Fibroblast of the aortic adventitia (primary cell): ENCODE results near the gene BCL2L12. TPM values are rescaled to one million over a fixed set of nuclear protein-coding genes. Genes with fewer than 3 reads are reported as not detected.

Source experiments
- DNase-seq: peaks from one replicate; pipeline ENCODE4 v3.0.0-alpha.2; 2010; ENCODE audit warnings: low read depth
- H3K4me3 ChIP-seq: 2 replicates; pipeline ENCODE4 v1.5.1; 2011; ENCODE audit warnings: low read depth, mild to moderate bottlenecking, control low read depth, low read length, moderate library complexity
- total RNA-seq: library from RNA; depleted of rRNA; stranded (reverse); fragments of >200 nt; gene quantifications from 2 replicates; pipeline ENCODE4 v1.2.3, GENCODE V29; 2012; ENCODE audit warnings: low replicate concordance
- TF ChIP-seq, protein P1 (sequence below): IDR thresholded peaks from 2 replicates; pipeline ENCODE4 v1.5.1; 2011; ENCODE audit warnings: mild to moderate bottlenecking, low read length, control low read depth, inconsistent platforms; ENCODE audit not compliant: insufficient read depth

The BCL2L12 gene
- total RNA-seq, 1 donor = 6.1 TPM

DNA sequence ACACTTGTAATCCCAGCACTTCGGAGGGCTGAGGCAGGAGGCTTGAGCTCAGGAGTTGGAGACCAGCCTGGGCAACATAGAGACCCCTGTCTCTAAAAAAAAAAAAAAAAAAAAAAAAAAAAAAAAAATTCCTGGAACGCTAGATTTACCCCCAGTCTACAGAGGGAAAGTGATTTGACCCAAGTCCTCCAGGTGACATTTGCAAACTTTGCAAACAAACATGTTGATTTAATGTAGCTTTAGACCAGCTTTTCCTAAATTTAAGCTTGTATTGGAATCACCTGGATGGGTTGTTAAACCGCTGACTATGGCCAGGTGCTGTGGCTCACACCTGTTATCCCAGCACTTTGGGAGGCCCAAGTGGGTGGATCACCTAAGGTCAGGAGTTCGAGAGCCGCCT, 33.6 kb downstream of the BCL2L12 start:
- TF ChIP-seq, protein P1, sequence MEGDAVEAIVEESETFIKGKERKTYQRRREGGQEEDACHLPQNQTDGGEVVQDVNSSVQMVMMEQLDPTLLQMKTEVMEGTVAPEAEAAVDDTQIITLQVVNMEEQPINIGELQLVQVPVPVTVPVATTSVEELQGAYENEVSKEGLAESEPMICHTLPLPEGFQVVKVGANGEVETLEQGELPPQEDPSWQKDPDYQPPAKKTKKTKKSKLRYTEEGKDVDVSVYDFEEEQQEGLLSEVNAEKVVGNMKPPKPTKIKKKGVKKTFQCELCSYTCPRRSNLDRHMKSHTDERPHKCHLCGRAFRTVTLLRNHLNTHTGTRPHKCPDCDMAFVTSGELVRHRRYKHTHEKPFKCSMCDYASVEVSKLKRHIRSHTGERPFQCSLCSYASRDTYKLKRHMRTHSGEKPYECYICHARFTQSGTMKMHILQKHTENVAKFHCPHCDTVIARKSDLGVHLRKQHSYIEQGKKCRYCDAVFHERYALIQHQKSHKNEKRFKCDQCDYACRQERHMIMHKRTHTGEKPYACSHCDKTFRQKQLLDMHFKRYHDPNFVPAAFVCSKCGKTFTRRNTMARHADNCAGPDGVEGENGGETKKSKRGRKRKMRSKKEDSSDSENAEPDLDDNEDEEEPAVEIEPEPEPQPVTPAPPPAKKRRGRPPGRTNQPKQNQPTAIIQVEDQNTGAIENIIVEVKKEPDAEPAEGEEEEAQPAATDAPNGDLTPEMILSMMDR = no peak
- no peak overlapping the region for H3K4me3 ChIP-seq
- DNase-seq = no peak

DNA sequence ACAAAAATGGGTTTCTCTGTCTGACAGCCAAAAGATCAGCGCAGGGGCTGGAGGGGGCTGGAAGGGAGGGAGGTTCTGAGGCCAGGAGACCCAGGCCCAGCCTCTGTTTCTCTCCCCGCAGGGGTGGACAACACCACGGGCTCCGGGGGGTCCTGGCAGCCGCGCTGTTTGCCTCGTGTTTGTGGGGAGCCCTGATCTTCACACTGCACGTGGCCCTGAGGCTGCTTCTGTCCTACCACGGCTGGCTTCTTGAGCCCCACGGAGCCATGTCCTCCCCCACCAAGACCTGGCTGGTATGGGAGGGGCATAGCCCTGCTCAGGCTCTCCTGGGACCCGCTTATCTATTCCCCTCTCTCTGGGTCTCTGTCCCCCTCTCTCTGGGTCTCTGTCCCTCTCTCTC, 34.8 kb downstream of the BCL2L12 start:
- no peak for DNase-seq
- TF ChIP-seq, protein P1 = no peak
- H3K4me3 ChIP-seq = no peak overlapping the region

DNA sequence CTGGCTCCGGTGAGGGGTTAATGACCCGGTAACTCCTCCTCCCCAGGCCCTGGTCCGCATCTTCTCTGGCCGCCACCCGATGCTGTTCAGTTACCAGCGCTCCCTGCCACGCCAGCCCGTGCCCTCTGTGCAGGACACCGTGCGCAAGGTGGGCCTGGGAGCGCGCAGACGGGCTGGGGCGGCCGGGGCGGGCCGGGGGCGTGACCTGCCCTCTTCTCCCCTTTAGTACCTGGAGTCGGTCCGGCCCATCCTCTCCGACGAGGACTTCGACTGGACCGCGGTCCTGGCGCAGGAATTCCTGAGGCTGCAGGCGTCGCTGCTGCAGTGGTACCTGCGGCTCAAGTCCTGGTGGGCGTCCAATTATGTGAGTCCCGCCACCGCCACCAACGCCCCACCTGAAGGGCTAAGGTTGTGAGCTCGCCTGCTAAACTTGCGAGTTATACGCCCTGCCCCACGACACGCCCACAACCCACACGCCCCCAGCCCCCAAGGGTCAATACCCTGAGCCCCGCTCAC, 35.6 kb downstream of the BCL2L12 start:
- TF ChIP-seq, protein P1 = no peak
- no peak for DNase-seq

DNA sequence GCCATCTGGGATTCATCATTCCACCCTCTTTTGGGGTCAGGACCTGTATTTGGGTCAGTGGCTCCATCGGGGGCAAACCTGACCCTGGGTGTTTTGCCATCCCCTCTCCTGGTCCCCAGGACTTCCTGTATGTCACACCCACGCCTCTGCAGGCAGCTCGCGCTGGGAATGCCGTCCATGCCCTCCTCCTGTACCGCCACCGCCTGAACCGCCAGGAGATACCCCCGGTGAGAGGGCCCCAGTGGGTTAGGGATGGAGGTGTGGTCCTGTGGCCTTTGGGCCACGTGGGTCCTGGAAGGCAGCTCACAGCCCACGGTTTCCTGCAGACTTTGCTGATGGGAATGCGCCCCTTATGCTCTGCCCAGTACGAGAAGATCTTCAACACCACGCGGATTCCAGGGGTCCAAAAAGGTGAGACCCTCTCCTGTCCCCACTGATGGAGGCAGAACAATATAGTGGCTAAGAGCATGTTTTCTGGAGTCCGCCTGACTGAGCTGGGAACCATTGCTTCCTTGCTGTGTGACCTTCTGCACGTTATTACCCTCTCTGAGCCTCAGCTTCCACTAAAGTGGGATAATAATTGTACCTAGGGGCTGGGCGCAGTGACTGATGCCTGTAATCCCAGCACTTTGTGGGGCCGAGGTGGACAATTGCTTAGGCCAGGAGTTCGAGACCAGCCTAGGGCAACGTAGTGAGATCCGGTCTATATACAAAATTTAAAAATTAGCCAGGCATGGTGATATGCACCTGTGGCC, 39.3 kb downstream of the BCL2L12 start:
- H3K4me3 ChIP-seq = no peak overlapping the region
- TF ChIP-seq, protein P1 = no peak
- no peak for DNase-seq

More for the DNA sequence above, 35.6 kb downstream of the BCL2L12 start:
- H3K4me3 ChIP-seq = no peak overlapping the region

DNA sequence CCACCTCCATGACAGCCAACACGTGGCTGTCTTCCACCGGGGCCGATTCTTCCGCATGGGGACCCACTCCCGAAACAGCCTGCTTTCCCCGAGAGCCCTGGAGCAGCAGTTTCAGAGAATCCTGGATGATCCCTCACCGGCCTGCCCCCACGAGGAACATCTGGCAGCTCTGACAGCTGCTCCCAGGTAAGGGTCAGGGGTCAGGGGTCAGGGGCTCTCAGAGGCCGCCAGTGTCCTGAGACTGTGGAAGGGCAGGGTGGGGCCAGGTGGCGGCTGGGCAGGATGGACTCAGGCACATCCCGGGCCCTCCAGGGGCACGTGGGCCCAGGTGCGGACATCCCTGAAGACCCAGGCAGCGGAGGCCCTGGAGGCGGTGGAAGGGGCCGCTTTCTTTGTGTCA, 40.2 kb downstream of the BCL2L12 start:
- no peak overlapping the region for H3K4me3 ChIP-seq

DNA sequence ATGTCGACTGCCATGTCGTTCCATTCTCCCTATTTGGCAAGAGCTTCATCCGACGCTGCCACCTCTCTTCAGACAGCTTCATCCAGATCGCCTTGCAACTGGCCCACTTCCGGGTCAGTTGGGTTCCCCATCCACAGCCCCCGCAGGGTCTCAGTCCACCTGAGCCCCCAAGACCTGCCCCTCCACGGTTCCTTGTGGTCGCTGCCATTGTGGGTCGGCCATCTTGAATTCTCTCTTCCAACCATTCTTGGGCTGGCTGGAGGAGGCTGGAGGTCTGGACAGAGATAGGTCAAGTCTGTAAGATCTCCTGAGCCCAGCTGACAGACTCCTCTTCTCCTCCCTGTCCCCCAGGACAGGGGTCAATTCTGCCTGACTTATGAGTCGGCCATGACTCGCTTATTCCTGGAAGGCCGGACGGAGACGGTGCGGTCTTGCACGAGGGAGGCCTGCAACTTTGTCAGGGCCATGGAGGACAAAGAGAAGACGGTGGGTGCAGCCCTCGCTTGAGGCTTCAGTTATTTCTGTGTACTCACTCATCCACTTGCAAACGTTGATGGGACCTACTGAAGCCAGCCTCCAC, 44.7 kb downstream of the BCL2L12 start:
- H3K4me3 ChIP-seq = no peak overlapping the region
- TF ChIP-seq, protein P1 = no peak
- peak; percentile 51 for DNase-seq

More for the DNA sequence above, 40.2 kb downstream of the BCL2L12 start:
- TF ChIP-seq, protein P1 = no peak
- DNase-seq = no peak
